GM13976 (cell line): ENCODE data around the gene BCL11A.
A peak's percentile ranks its signal among the peaks of the same experiment; 100 is the strongest.

Experiments used
- DNase-seq: peaks from one replicate; pipeline ENCODE4 v3.0.0; 2012; ENCODE audit warnings: low spot score
- in situ Hi-C: fragments of 300-500 bp; cut with MboI; formaldehyde crosslinking; loops from one replicate; pipeline ENCODE4 v1.12.0; 2022; ENCODE audit warnings: low sequenced_read_pairs, mixed read lengths, inconsistent platforms; ENCODE audit not compliant: unreplicated experiment
- TF ChIP-seq, protein P1 (sequence below): IDR thresholded peaks from 2 replicates; pipeline ENCODE4 v1.5.1; 2012; ENCODE audit warnings: borderline replicate concordance, mild to moderate bottlenecking; ENCODE audit not compliant: insufficient read depth; ENCODE audit errors: extremely low read depth, missing control alignments, control extremely low read depth

BCL11A gene

GRCh38 chr2:60595953-60596352, 42.5 kb upstream of the BCL11A start:
- DNase-seq, result no peak
- TF ChIP-seq, protein P1, sequence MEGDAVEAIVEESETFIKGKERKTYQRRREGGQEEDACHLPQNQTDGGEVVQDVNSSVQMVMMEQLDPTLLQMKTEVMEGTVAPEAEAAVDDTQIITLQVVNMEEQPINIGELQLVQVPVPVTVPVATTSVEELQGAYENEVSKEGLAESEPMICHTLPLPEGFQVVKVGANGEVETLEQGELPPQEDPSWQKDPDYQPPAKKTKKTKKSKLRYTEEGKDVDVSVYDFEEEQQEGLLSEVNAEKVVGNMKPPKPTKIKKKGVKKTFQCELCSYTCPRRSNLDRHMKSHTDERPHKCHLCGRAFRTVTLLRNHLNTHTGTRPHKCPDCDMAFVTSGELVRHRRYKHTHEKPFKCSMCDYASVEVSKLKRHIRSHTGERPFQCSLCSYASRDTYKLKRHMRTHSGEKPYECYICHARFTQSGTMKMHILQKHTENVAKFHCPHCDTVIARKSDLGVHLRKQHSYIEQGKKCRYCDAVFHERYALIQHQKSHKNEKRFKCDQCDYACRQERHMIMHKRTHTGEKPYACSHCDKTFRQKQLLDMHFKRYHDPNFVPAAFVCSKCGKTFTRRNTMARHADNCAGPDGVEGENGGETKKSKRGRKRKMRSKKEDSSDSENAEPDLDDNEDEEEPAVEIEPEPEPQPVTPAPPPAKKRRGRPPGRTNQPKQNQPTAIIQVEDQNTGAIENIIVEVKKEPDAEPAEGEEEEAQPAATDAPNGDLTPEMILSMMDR, result no peak
- in situ Hi-C loops, result loop anchor here (25.0 kb wide), 1 partner anchor 1559 kb away; no protein-coding TSS in a partner anchor

- TF ChIP-seq, protein P1, result no peak
- DNase-seq, result no peak
- in situ Hi-C loops, result loop anchor here (25.0 kb wide), 1 partner anchor 1552 kb away; no protein-coding TSS in a partner anchor
Observed at GRCh38 chr2:60589104-60589503, 35.6 kb upstream of the BCL11A start.

GRCh38 chr2:60586081-60586480, 32.6 kb upstream of the BCL11A start:
- in situ Hi-C loops, result loop anchor here (25.0 kb wide), 1 partner anchor 1549 kb away; no protein-coding TSS in a partner anchor
- TF ChIP-seq, protein P1, result no peak
- DNase-seq, result no peak

GRCh38 chr2:60585276-60585675, 31.8 kb upstream of the BCL11A start:
- in situ Hi-C loops, result loop anchor here (25.0 kb wide), 1 partner anchor 1548 kb away; no protein-coding TSS in a partner anchor
- DNase-seq, result no peak
- TF ChIP-seq, protein P1, result no peak

- DNase-seq, result no peak
- in situ Hi-C loops, result loop anchor here (25.0 kb wide), 1 partner anchor 1546 kb away; no protein-coding TSS in a partner anchor
- TF ChIP-seq, protein P1, result no peak
Observed at GRCh38 chr2:60583604-60584003, 30.1 kb upstream of the BCL11A start.

DNA sequence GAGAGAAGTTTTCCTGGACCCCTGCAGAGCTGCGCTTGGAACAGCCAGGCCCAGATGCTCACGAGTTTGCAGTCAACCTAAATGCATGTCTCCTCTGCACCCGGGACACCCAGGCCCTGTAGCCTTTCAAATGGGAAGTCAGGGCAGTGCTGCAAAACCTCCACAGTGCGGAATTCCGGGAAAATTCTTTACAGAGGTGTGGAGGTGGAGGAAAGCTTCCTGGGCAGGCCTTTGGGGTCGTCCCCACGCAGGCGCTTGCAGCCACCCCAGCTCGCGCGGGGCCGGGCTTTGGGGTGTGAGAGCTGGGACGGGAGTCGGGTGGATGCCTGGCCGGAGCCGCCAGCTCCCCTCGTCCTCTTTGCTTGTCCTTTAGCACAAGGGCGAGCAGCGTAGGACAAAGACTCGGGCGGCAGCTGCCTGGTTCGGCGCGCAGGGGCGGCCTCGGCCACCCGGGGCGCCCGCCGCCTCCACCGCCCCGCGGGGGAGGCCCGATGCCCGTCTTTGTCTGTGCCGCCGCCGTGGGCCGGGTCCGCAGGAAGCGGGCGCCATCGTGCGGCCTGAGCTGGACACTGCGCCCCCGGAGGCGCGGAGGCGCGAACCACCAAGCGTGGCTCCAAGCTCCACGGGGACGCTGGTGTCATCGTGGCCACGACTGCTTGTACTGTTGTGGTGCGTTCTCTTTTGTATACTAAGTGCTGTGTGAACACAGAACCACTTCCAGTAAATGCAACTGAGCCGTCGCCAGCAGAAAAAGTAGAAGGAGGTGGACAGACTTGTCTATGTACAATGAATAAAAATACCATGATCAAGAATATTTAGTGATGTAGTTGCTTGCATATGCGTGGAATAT, 28.2 kb upstream of the BCL11A start:
- DNase-seq, result peak; percentile 90
- TF ChIP-seq, protein P1, result peak; percentile 98
- in situ Hi-C loops, result loop anchor here (25.0 kb wide), 1 partner anchor 1544 kb away; no protein-coding TSS in a partner anchor
